GM18519 (cell line): ENCODE results near the gene ALDH3A1.

ENCODE experiments used
- ATAC-seq: cut with Tn5 transposase; IDR thresholded peaks from one replicate; pipeline ENCODE4 v1.9.1; 2021; ENCODE audit warnings: mild to moderate bottlenecking, moderate library complexity; ENCODE audit not compliant: unreplicated experiment, low FRiP score

Gene ALDH3A1

GRCh38 chr17:19720631-19721426 lies 27.3 kb downstream of the ALDH3A1 start:
- no peak for ATAC-seq

GRCh38 chr17:19720210-19720475 lies 28.0 kb downstream of the ALDH3A1 start:
- no peak for ATAC-seq

- ATAC-seq: no peak
Measured at GRCh38 chr17:19719355-19720209, 28.5 kb downstream of the ALDH3A1 start.

GRCh38 chr17:19718613-19719354 lies 29.3 kb downstream of the ALDH3A1 start:
- no peak for ATAC-seq

- no peak for ATAC-seq
Measured at GRCh38 chr17:19718041-19718612, 30.0 kb downstream of the ALDH3A1 start.

GRCh38 chr17:19717411-19717908 lies 30.6 kb downstream of the ALDH3A1 start:
- no peak for ATAC-seq

- ATAC-seq: no peak
Measured at GRCh38 chr17:19717031-19717360, 31.1 kb downstream of the ALDH3A1 start.

- no peak for ATAC-seq
Measured at GRCh38 chr17:19716108-19717030, 31.7 kb downstream of the ALDH3A1 start, which contains the start of gene SLC47A2. Gene SLC47A2, minus strand, starts transcription at chr17:19716584. Its CDS starts 29 bp downstream, at chr17:19716555.

- ATAC-seq: no peak
Measured at GRCh38 chr17:19714542-19715411, 33.3 kb downstream of the ALDH3A1 start.

GRCh38 chr17:19713901-19714361 lies 34.2 kb downstream of the ALDH3A1 start:
- no peak for ATAC-seq

- no peak for ATAC-seq
Measured at GRCh38 chr17:19713462-19713861, 34.6 kb downstream of the ALDH3A1 start.

- ATAC-seq: no peak
Measured at GRCh38 chr17:19712436-19713004, 35.6 kb downstream of the ALDH3A1 start.

GRCh38 chr17:19709841-19710240 lies 38.3 kb downstream of the ALDH3A1 start:
- ATAC-seq: no peak

GRCh38 chr17:19708431-19709175 lies 39.5 kb downstream of the ALDH3A1 start:
- no peak for ATAC-seq

- ATAC-seq: no peak
Measured at GRCh38 chr17:19707728-19708221, 40.3 kb downstream of the ALDH3A1 start.

- ATAC-seq: no peak
Measured at GRCh38 chr17:19706791-19707727, 41.0 kb downstream of the ALDH3A1 start.
